ENCODE data around the gene CDKN2A.

CDKN2A gene

DNA sequence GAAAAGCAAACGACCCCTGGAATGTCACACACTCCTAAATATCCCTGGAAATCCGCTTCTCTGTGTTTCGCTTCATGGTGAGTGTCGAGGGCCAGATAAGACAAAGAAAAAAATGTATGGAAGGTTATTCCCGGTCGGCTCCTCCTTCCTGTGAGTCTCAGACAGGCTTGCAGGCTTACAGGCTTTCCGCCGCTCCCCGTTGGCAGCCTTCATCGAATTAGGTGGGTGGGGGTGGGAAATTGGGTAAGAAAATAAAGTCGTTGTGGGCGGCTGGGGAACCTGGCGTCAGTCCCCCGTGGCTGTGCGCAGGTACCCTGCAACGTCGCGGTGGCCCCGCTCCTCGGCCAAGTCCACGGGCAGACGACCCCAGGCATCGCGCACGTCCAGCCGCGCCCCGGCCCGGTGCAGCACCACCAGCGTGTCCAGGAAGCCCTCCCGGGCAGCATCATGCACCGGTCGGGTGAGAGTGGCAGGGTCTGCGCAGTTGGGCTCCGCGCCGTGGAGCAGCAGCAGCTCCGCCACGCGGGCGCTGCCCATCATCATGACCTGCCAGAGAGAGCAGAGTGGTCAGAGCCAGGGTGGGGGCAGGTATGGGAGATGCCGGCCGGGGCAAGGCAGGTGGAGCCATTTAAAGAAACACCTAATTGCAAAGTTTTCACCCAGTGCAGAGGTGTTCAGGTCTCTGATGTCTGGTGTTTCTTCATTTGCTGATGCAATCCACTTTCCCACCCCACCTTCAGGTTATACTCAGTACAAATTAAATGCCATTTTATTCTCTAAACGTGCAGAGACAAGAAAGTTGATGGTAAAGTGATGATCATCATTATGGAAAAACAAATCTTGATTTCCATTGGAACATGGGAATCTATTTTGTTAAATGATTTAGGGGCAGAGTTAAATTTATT, 11.8 kb upstream of the CDKN2A start:
- no peak for FAIRE-seq

DNA sequence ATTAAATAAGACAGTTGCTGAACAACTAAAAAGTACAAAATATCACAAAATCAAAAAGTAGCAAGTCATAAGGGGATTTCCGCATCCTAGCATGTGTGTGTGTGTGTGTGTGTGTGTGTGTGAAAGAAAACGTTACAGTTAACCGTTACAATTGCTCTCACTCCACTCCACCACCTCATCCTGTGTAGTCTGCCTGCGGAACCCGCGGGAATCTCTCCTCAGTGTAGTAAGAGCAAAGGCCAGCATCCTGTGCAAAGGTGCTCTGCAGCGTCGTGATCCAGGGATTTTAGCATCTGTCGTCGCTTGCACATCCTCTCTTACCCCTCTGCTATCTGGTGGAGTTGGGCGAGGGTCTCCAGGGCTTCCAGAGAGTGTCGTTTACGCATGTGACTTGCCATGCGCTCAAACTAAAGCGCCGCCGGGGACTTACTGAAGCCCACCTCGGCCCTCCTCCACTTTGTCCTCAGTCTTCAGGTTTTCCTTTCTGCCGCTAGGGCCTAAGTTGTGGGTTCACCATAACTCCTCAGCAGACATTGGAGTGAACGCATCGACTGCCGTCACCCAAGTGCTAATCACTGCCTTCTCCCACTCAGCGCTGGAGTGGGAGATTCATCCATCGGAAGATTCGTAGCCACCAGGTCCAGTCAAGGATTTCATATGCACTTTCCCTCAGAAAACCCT, 11.0 kb upstream of the CDKN2A start:
- FAIRE-seq, result no peak

DNA sequence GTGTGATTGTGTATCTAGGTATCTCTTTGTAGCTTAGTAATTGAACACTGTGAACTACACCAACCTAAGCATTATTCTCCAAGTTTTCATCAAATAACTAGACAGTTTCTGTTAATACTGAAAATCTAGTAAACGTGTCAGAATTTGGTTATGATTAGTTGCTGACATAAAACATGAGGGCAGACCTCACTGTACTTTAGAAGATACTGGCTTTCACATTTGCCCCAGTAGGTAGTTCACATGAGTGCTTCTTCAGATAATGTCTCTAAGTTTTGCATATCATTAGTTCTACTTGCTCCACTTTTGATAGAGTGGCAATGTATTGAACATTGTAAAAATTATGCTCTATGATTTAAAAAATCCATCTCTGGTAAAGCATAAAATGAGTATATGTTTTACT, 7.8 kb upstream of the CDKN2A start:
- FAIRE-seq, result no peak

DNA sequence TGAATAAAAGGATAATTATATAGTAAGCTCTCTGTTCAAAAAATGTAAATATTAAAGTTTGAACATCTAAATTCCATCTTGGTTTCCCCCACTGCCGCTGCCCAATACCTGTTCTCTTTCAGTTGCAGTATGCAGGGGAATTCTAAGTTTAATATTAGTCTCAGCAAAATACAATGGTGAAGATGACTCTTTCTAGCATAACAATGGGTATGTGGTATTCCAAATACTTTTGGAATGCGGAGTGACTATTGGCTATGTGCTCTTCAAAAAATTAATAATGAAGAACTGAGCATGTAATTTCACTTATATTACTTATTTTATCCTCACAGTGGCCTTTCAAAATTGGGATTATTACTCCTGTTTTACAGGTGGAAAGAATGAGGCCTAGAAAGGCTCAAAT, 3.8 kb upstream of the CDKN2A start:
- no peak for FAIRE-seq

DNA sequence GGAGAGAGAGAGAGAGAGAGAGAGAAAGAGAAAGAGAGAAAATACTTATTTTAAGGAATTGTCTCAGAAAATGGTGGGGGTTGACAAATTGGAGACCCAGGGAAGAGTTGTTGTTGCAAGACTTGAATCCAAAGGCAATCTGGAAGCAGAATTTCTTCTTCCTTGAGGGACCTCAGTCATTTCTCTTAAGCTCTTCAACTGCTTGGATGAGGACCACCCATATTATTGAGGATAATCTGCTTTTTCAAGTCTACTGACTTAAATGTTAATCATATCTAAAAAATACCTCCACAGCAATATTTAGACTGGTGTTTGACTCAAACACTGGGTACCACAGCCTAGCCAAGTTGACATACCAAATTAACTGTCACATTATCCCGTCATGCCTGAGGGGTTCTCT, 3.3 kb upstream of the CDKN2A start:
- no peak for FAIRE-seq

DNA sequence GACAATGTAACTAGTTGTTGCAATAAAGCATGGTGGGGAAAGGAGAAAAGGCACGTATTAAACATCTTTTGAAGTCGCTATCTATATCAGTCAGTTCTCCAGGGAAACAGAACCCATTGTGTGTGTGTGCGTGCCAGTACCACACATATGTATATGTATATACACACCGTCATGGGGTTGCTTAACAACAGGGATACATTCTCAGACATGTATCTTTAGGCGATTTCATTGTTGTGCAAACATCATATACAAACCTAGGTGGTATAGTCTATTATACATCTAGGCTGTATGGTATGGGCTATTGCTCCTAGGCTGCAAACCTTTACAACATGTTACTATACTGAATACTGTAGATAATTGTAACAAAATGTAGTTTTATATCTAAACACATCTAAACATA, 2.7 kb upstream of the CDKN2A start:
- no peak for FAIRE-seq

DNA sequence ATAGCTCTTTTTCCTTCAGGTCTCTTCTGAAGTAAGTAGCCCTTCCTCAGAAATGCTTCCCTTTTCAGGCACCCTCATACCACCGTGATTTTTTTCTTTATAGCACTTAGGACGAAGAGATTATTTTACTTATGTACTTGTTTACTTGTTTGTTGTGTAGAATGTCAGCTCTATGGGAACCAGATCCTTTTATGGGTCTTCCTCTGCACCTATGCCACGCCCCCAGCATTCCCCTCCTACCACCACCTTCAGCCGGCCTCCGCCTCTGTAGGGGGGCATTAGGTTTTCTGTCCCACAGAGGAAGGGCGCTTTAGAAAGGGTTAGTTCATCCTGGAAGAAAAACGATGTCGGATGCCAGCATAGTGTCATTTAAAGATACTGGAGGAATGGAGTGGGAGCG, 2.2 kb upstream of the CDKN2A start:
- no peak for FAIRE-seq

DNA sequence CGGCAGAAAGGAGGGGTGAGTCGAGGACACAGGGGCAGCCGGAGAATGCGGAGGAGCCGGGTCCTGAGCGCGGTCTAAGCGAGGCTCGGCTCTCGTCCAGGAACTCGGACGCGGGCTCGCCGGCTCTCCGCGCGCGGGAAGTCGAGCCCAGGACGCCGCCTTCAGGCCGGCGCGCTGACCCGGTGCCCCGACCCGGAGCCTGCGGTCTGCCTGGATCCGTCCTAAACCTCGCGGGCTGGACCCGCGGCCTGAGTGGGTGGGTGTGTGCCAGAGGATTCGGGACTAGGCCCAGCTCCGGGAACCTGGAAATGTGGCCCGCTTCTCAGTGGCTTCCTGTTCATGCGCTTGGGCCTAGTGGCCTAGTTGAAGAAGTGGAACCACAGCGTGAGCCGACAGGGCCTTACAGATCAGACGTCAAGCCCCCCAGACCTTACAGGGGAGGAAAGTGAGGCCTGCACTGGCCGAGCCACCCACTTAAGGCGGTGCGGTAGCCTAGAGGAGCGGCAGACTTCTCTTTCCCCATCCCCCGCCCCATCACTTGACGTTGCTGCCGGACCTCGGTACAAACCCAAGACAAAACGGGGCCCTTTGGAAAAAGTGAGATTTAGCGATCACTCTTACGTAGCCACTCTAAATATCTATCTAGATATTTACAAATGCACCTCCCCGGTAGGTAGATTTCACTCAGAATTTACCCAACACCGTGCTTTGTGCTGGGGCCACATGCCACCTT, 1.6 kb upstream of the CDKN2A start:
- FAIRE-seq, result no peak

DNA sequence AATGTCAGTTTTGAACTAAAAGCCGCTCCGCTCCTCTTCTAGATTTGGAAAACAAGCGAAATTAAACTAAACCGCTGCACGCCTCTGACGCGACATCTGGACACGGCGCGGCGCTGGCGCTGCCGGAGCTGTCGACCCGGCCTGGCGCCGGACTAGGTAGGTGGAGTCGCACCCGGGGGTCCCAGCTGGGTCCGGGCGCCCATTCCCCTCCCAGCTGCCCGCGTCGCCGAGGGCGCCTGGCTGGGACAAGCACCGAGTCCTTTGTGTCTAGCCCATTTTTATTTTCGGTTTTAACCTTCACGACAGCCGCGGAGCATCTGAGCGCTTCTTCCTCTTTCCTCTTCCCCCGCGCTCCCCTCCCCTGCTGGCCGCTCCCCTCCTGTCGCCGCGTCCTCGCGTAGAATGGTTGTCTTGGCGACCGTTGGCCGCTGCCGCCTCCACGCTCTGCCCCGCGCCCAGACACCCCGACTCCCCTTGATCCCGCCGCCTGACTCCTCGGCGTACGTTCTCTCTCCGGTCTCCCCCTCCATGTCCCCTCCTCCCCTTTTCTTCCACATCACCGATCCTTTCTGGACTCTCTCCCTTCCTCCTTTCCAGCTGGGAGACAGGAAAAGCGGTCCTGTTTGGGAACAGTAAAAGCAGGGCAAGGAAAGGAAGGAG, 944 bp upstream of the CDKN2A start:
- FAIRE-seq, result no peak

DNA sequence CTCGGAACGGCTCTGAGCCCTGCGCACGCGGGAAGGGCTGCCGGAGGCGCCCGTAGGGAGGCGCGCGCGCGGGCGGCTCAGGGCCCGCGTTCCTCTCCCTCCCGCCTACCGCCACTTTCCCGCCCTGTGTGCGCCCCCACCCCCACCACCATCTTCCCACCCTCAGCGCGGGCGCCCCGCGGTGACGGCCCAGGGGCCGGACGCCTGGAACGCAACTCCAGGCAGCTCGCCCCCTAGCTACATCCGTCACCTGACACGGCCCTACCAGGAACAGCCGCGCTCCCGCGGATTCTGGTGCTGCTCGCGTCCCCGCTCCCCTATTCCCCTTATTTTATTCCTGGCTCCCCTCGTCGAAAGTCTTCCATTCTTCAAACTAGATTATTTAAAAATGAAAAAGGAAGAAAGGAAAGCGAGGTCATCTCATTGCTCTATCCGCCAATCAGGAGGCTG, 389 bp upstream of the CDKN2A start, which contains the start of gene CDKN2B-AS1:
CDKN2B-AS1 (plus strand) TSS at position 236 of the 450 bp plus-strand sequence.
- no peak for FAIRE-seq

DNA sequence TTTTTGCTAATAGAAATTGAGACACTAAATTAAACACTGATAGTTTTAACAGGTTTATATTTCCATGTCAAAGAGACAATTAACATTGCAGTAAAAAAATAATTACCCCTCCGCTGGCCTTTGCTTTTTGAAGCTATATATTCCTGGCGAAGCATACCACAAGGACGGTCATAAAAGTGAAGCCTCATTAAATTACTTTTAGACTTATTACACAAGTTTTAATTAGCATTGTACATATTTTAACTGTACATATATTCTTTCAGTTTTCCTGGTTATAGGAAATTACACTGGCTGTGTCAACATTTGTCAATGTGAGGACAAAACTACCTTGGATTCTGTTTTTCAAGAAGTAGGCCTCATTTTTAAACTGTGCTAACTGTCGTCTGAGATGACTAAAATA, 1.2 kb downstream of the CDKN2A start:
- FAIRE-seq, result no peak

DNA sequence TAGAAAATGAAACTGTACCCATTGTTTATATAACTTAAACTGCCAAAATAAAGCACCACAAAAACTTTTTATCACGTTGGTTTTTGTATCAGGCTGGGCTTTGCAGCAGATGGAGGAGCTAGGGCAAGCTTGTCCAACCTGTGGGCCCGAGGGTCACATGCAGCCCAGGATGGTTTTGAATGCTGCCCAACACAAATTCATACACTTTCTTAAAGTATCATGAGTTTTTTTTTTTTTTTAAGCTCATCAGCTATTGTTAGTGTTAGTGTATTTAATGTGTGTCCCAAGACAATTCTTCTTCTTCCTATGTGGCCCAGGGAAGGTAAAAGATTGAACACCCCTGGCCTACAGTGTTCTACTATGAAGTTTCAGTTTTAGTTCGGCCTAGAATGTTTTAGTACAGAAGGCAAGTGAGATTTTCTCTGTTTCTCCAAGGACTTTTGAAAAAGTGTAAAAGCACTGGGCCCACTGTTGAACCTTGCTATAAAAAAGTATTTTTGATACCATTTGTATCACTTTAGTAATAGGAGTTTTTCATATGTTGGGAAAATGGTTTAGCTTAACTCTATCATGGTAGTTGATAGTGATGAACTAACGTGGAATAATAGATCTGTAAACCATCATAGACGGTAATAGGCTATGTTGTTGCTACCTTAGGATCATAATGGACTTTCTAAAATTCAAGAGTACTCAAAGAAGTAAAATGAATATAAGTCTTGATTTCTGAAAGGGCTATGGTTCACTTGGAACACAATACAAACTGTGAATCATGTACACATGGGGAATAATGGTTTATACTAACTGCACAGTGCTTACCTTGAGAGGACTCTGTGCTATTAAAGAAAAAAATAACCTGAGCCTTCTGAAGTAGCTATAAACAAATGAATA, 2.9 kb downstream of the CDKN2A start:
- no peak for FAIRE-seq

DNA sequence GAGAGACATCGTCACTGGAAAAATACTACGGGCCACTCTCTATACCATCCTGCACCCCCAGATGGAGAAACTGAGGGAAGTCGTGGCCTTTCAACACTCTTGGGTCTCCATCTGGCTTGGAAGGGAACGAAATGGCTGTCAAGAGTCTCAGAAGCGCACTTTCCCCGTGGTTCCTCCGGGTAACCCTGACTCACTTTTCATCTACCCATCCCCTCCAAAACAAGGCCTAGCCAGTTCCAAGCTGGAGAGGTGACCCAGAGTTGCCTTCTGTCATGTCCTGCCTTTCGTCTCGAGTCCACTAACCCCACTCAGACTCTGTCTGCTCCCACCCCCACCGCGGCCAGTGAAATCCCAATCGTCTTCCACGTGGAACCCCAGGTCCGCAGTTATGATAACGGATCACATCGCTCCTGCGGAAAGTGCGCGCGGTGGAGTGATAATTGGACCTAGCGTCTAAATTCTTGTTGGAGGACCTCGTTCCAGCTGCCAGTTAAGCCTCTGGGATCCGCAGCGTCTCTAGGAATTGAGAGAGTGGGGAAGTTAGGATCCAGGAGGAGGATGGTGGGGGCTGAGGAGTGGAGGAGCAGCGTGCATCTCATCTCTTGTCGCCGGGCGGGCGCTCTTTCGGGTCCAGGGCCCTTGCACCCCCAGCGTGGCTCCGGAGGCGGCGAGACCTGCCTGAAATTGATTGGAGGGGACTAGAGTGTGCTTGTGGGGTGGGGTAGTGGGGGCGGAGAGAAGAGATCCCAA, 4.6 kb downstream of the CDKN2A start:
- FAIRE-seq, result no peak

DNA sequence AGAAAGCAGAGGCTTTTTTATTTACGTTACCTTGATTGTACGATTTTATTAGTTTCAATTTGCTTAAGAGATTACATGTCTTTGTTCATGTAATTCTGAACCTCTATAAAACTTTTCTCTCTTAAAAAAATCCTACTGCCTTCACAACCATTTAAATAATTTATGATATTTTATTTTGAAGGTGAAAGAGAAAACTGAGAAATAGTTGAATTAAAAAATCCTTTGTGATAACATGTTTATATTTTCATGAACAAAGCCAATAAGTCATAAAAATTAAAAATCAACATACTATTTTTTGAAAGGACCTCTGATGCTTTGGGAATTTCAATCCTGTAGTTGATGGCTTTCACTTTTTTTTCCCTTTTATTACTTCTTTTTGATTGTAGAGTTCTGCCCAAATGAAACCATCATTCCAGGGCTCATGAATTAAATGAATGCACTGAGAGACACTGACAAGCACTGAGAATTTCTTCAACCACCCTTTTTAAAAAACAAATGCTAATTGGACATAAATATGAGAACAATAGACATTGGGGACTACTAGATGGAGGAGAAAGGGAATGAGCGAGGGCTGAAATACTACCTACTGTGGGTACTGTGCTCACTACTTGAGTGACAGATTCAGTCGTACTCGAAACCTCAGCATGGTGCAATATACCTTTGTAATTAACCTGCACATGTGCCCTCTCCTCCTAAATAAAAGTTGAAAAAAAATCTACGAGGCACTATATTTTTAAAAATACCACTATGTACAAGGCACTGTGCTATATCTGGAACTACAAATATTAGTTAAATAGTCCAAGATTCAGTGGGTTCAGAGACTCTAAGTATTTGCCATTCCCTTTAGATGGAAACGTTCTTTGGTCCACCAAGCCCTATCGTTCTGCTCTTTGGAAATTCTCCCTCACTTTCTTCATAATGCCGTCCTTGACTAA, 5.9 kb downstream of the CDKN2A start:
- no peak for FAIRE-seq

DNA sequence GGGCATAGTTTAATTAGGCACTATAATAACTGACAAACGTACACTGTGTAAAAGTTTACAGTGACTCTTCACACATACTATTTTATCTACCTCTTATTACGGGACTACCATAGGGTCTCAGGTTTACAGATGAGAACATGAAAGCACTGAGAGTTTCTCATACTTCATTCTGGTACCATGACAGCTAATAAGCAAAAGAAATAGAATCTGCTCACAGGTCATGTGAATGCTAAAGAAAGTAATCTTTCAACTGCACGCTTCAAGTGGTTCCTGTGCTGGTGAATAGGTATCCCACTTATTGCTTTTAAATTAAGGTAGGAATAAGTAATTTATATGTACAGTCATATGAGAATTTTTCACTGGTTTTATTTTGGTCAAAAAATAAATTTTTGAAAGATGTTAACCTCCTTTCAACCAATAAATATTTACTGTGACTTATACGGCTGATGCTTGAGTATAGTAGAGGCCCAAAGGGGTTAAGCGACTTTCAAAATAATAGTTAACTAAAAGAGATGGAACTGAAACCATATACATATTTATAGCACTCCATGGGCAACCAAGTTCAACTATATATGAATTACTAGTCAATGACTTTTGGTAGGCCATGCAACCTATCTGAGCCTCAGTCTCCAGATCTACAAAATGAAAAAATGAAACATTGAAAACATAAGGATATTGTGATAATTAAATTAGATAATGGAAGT, 8.1 kb downstream of the CDKN2A start:
- FAIRE-seq, result no peak

DNA sequence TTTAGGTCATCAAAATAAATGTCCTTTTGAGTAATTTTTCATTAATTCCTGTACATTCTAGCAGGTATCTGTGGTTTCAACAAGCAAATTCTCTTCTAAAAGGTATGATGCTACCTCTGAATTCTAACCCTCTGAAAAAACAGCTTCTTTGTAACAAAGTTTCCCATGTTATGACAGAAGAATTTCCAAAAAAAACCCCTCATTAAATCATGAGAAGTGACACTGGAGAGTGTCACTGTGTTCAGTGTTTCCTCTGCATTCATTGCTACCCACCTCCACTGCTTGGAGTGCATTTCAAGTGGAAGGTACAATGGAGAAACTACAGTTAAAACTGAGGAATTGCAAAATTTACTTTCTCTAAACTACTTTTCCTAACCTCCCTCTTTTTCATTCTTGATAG, 10.1 kb downstream of the CDKN2A start:
- FAIRE-seq, result no peak

DNA sequence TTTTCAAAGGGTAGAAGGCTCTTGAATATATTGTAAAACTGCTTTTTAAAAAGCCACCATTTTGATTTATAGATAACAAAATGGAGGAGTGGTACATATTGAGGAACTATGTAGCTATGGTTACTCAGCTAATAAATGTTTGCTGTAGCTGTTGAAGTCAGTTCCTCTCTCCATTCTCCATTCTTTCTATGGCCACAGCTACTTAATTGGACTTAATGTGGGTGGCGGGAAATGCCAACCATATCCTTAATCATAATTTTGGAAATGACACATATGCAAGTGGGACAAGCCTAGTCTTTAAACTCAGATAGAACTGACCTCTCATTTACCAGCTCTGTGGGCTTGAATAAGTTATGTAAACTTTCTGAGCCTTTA, 10.6 kb downstream of the CDKN2A start:
- FAIRE-seq, result no peak

DNA sequence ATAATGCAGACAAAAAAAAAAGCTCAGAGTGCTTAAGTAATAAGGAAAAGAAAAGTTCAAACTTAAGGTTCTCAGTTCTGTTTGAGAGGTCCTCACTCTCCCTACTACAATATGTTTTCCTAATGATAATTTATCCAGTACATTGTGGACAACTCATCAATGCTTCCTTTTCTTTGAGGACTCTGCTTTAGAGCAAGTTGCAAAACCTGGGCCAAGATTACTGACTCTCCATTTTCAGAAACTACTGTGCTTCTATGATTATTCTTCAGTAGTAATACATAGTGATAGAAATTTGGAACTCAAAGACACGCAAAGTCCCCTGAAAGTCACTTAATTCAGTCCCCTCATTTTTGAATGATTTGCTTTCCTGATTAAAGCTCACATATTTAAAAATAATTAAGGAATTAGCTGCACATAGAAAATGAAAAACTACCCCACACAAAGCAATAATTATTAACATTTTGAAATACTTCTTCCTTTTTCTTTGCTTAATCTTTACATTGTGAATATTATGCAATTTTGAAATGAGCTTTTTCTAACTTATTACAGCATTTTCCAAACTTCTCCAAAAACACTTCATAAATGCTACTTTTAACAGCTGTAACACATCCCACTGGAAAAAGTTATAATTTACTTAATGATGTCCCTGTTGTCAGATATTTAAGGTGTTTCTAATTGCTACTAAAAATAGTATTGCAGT, 11.2 kb downstream of the CDKN2A start:
- FAIRE-seq, result no peak

DNA sequence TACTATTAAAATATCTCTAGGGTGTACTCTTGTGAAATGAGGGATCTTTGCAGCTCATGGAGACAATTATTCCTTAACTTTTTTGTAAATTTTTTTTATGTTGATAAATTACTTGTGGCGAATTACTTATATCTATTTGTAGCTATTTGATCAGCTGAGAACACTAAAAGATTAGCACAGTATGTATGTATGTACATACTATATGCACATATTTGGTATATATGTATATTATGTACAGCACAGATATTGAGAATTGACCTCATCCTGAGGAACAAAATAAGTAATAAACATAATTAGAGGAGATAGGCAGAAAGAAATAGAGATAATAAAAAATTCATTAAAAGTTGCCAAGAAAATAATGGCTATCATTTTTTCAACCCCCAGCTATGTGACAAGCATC, 11.8 kb downstream of the CDKN2A start:
- FAIRE-seq, result no peak
